ENCODE measurements around the gene SLC24A5.

The SLC24A5 gene

DNA sequence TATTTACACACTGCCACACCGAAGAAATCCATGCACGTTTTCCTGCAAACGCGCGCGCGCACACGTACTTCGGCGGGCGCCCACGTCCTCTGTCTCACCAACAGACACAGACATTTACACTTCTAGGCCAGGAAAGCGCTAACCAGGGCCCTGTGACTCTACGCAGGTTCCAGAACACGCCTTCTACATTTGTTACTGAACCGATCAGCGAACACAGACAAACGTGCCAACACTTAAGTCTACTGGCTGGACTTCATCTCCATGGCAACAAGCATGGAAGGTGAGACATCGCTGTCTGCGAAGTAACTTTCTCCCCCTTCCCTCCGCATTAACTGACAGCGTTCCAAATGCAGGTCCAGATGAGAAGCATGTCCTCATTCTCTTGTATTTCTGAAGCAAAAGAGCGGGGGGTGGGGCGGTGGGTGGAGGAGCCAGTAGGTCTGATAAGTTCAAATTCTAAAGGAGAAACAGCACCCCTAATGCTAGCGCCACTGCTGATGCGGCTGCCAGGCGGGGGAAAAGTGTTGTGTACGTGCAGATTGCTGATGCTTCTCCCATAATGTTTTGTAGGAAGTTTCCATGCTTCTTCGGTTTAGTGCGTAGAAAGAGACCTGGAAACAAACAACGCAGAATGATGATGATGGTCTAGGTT, 70.9 kb downstream of the SLC24A5 start, which contains the start of gene CTXN2:
Gene CTXN2, plus strand, starts transcription at position 92 of the 652 bp plus-strand sequence. CDS start 9,636 bp downstream, outside the sequence.
- peak; percentile 16 for DNase-seq
